22Rv1 (cell line): ENCODE results near the gene CAPZB.

Source experiments
- H3K27ac ChIP-seq: fragments of 450-650 bp; 2 replicates; pipeline ENCODE4 v1.5.1; 2017
- ZFX ChIP-seq: fragments of 450-650 bp; IDR thresholded peaks from 2 replicates; pipeline ENCODE4 v1.6.1; 2017; ENCODE audit warnings: antibody characterized with exemption, borderline replicate concordance
- TF ChIP-seq, protein P1 (sequence below): fragments of 450-650 bp; IDR thresholded peaks from 2 replicates; pipeline ENCODE4 v1.5.1; 2017; ENCODE audit warnings: mild to moderate bottlenecking

CAPZB gene

DNA sequence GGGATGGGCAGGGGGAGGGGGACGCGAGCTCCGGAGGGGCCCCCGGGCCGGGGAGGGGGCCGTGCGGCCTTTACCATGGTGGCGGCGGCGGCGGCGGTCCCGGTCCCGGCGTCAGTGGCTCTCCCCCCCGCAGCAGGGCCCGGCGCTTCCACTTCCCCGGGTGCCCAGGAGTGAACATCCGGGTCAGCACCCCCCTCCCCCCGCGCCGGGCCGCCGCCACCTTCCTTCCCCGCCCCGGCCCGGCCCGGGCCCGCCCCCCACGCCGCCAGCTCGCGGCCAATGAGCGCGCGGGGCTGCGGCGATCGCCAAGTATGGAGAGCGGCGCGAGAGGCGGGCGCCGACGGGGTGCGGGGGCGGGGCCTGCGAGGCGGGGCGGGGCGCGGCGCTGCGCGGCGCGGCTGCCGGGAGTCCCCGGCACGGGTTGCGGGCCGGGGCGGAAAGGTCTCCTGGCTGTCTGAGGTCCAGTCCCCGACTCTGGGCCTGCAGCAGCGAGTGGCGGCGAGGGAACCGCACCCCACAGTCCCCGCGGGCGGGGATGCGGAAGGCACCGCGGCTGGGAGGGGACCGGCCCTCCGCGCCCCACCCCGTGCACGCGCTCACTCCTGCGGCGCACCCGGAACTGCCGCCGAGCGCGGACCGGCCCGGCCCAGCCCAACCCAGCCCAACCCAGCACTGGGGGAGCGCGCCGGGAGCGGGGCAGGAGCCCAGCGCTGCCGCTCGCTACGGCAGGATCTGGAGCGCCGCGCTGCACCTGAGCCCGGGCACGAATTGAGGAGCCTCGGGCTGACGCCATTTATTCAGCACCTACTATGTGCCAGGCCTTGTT lies at the start of gene CAPZB:
Gene CAPZB, minus strand, starts transcription at position 178 of the 826 bp plus-strand sequence. Its CDS starts 101 bp downstream, at position 77.
- H3K27ac ChIP-seq: peak within 1 kb of the TSS; percentile 93
- TF ChIP-seq, protein P1, sequence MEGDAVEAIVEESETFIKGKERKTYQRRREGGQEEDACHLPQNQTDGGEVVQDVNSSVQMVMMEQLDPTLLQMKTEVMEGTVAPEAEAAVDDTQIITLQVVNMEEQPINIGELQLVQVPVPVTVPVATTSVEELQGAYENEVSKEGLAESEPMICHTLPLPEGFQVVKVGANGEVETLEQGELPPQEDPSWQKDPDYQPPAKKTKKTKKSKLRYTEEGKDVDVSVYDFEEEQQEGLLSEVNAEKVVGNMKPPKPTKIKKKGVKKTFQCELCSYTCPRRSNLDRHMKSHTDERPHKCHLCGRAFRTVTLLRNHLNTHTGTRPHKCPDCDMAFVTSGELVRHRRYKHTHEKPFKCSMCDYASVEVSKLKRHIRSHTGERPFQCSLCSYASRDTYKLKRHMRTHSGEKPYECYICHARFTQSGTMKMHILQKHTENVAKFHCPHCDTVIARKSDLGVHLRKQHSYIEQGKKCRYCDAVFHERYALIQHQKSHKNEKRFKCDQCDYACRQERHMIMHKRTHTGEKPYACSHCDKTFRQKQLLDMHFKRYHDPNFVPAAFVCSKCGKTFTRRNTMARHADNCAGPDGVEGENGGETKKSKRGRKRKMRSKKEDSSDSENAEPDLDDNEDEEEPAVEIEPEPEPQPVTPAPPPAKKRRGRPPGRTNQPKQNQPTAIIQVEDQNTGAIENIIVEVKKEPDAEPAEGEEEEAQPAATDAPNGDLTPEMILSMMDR: no peak
- no peak for TF ChIP-seq ZFX

DNA sequence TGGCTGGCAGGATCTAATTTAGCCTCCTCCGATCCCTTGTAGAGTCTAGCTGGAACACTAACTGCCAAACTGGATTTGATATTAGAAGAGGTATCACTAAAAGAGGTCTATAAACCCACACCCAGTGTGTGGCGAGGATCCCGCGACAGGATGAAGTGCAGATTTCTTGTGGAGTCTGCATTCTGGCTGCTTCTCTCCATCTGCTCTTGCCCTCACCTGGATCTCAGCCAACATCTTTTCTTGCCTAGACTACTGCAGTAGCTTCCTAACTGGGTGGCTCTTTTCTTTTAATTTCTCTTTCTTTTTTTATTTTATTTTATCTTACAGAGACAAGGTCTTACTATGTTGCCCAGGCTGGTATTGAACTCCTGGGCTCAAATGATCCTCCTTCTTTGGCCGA lies 48.9 kb upstream of the CAPZB start:
- TF ChIP-seq ZFX: no peak
- TF ChIP-seq, protein P1: no peak
- H3K27ac ChIP-seq: no peak overlapping the region

DNA sequence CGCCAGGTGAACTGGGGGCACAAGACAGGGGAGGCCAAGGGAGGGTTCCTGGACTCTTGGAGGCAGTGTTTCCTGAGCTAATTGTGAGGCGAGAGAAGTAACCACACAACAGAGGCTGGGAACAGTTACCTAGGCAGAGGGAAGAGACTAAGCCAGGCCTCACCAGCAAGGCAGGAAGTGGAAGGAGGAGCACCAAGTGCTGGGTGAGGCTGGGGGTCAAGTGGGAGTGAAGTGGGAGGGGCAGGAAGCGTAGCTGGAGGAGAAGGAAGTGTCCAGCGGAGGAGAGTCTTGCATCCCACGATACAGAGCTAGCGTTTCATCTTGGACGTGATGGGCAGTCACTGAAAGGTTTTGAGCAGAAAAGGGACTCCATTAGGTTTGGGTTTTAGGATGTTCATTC lies 48.3 kb upstream of the CAPZB start:
- TF ChIP-seq, protein P1: no peak
- no peak for TF ChIP-seq ZFX
- H3K27ac ChIP-seq: no peak overlapping the region

DNA sequence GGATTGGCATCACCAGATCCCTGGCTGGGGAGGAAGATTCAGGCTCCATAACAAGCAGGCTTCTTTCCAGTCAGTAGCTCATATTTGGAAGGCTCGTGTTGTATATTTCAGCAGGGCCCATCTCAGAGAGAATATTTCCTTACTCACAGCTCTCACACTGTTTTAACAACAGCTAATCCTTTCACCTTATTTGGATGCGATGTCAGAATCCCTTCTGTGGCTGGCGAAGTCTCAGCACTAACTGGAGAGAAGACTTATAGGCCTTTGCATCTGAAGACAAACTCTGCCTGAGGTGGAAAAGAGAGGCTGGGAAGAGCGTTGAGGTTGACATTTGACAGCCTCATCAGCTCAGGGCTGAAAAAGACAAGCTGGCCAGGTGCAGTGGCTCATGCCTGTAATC lies 47.2 kb upstream of the CAPZB start:
- no peak overlapping the region for H3K27ac ChIP-seq
- TF ChIP-seq, protein P1: no peak
- TF ChIP-seq ZFX: no peak

DNA sequence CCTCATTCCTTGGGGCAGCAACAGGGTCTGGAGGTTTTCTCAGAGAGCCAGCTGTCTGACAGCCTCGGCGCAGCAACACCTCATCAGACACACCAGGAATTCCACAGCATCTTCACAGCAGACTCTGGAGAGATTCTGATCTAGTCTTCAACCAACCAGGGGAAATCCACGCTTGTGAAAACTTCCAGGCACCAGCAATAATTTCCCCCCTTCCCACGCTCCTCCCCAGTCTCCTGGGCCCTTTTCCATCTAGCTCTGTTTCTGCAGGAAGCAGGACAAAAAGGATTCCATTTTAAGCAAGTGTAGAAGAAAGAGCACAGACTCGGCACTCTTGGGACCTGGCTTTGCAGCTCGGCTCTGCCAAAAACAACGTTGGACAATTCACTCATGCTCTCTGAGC lies 44.3 kb upstream of the CAPZB start:
- TF ChIP-seq ZFX: no peak
- TF ChIP-seq, protein P1: no peak
- no peak overlapping the region for H3K27ac ChIP-seq

DNA sequence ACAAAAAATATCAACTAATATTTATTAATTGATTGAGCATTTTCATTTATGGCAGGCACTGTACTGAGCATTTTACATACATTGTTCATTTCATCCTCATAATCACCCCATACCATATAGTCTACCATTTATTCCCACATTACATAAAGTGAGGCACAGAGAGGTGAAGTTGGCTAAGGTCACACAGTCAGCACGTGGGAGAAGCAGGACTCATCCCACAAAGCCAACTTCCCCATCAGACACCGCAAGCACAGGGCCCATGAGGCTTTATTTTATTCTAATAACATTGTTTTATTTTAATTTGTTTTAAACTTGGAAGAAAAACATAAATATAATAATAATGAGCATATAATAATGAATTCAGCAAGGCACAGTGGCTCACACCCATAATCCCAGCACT lies 43.1 kb upstream of the CAPZB start:
- TF ChIP-seq, protein P1: no peak
- no peak for TF ChIP-seq ZFX
- H3K27ac ChIP-seq: no peak overlapping the region
